SK-N-SH treated with all-trans-retinoic acid at 6 μM for 48 hours (cell line): ENCODE measurements around the gene SYT12.

ENCODE experiments used
- BACH2 ChIP-seq: fragments of 250-450 bp; sonication (Bioruptor Pico); IDR thresholded peaks from 2 replicates; pipeline ENCODE4 v1.9.0; 2021; ENCODE audit warnings: mild to moderate bottlenecking, borderline replicate concordance
- CREB5 ChIP-seq: fragments of 250-450 bp; sonication (Bioruptor Pico); IDR thresholded peaks from 2 replicates; pipeline ENCODE4 v1.5.1; 2020; ENCODE audit warnings: low read depth, mild to moderate bottlenecking, moderate library complexity
- CSDC2 ChIP-seq: fragments of 250-450 bp; sonication (Bioruptor Pico); IDR thresholded peaks from 2 replicates; pipeline ENCODE4 v1.5.0; 2020; ENCODE audit warnings: mild to moderate bottlenecking, moderate library complexity
- ESRRG ChIP-seq: fragments of 250-450 bp; sonication (Bioruptor Pico); IDR thresholded peaks from 2 replicates; pipeline ENCODE4 v1.6.1; 2021; ENCODE audit warnings: mild to moderate bottlenecking
- GLIS3 ChIP-seq: fragments of 250-450 bp; sonication (Bioruptor Pico); IDR thresholded peaks from 2 replicates; pipeline ENCODE4 v1.5.0; 2020; ENCODE audit warnings: mild to moderate bottlenecking, moderate library complexity
- RARB ChIP-seq: fragments of 250-450 bp; sonication (Bioruptor Pico); IDR thresholded peaks from 2 replicates; pipeline ENCODE4 v1.8.0; 2021; ENCODE audit warnings: mild to moderate bottlenecking, moderate library complexity
- SNAI2 ChIP-seq: fragments of 250-450 bp; sonication (Bioruptor Pico); IDR thresholded peaks from 2 replicates; pipeline ENCODE4 v1.5.0; 2020; ENCODE audit warnings: mild to moderate bottlenecking, moderate library complexity
- ZC3H10 ChIP-seq: fragments of 250-450 bp; sonication (Bioruptor Pico); IDR thresholded peaks from 2 replicates; pipeline ENCODE4 v1.5.1; 2021; ENCODE audit warnings: mild to moderate bottlenecking, moderate library complexity
- ZFP30 ChIP-seq: fragments of 450-650 bp; formaldehyde crosslinking; IDR thresholded peaks from 2 replicates; pipeline ENCODE4 v1.5.0; 2022; ENCODE audit warnings: mild to moderate bottlenecking, moderate library complexity
- TF ChIP-seq, protein P1 (sequence below): fragments of 250-450 bp; sonication (Bioruptor Pico); IDR thresholded peaks from 2 replicates; pipeline ENCODE4 v1.8.0; 2020; ENCODE audit warnings: mild to moderate bottlenecking, moderate library complexity, borderline replicate concordance
- TF ChIP-seq, protein P2 (sequence below): fragments of 250-450 bp; sonication (Bioruptor Pico); IDR thresholded peaks from 2 replicates; pipeline ENCODE4 v1.5.0; 2020; ENCODE audit warnings: mild to moderate bottlenecking, moderate library complexity

GRCh38 chr11:67057205-67057672, 34.3 kb downstream of the SYT12 start:
- TF ChIP-seq ZC3H10 (CRISPR knock-in tag) (no peak), CREB5 (CRISPR knock-in tag) (no peak), ZFP30 (no peak), RARB (CRISPR knock-in tag) (no peak), CSDC2 (CRISPR knock-in tag) (no peak), ESRRG (CRISPR knock-in tag) (no peak), GLIS3 (CRISPR knock-in tag) (no peak), BACH2 (CRISPR knock-in tag) (no peak), SNAI2 (CRISPR knock-in tag) (no peak)
- TF ChIP-seq, protein P1, sequence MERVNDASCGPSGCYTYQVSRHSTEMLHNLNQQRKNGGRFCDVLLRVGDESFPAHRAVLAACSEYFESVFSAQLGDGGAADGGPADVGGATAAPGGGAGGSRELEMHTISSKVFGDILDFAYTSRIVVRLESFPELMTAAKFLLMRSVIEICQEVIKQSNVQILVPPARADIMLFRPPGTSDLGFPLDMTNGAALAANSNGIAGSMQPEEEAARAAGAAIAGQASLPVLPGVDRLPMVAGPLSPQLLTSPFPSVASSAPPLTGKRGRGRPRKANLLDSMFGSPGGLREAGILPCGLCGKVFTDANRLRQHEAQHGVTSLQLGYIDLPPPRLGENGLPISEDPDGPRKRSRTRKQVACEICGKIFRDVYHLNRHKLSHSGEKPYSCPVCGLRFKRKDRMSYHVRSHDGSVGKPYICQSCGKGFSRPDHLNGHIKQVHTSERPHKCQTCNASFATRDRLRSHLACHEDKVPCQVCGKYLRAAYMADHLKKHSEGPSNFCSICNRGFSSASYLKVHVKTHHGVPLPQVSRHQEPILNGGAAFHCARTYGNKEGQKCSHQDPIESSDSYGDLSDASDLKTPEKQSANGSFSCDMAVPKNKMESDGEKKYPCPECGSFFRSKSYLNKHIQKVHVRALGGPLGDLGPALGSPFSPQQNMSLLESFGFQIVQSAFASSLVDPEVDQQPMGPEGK (CRISPR knock-in tag) = no peak
- TF ChIP-seq, protein P2, sequence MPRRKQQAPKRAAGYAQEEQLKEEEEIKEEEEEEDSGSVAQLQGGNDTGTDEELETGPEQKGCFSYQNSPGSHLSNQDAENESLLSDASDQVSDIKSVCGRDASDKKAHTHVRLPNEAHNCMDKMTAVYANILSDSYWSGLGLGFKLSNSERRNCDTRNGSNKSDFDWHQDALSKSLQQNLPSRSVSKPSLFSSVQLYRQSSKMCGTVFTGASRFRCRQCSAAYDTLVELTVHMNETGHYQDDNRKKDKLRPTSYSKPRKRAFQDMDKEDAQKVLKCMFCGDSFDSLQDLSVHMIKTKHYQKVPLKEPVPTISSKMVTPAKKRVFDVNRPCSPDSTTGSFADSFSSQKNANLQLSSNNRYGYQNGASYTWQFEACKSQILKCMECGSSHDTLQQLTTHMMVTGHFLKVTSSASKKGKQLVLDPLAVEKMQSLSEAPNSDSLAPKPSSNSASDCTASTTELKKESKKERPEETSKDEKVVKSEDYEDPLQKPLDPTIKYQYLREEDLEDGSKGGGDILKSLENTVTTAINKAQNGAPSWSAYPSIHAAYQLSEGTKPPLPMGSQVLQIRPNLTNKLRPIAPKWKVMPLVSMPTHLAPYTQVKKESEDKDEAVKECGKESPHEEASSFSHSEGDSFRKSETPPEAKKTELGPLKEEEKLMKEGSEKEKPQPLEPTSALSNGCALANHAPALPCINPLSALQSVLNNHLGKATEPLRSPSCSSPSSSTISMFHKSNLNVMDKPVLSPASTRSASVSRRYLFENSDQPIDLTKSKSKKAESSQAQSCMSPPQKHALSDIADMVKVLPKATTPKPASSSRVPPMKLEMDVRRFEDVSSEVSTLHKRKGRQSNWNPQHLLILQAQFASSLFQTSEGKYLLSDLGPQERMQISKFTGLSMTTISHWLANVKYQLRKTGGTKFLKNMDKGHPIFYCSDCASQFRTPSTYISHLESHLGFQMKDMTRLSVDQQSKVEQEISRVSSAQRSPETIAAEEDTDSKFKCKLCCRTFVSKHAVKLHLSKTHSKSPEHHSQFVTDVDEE (CRISPR knock-in tag) = no peak
